ENCODE data around the gene SAMD4B. TPM values are rescaled to one million over a fixed set of nuclear protein-coding genes. Genes with fewer than 3 reads are reported as not detected.
A peak's percentile ranks its signal among the peaks of the same experiment; 100 is the strongest.

SAMD4B gene
- total and polyA plus RNA-seq, 10 of the 15 experiments (the other 5 are each of a cell fraction or from before 2014, with no cell fraction given) = 2.4 to 43.3 (median 23.9) TPM

GRCh38 chr19:39430675-39431593, 88.7 kb downstream of the SAMD4B start (continued):
- TF ChIP-seq CUX1 (IDR thresholded peaks at IDR 0.05; ENCODE audit: insufficient replicate concordance, low read depth, low read length) (no peak), GATAD2B (conservative IDR thresholded peaks at IDR 0.05; ENCODE audit: low read depth) (no peak), MXI1 (IDR thresholded peaks at IDR 0.05; ENCODE audit: low read depth, low read length) (no peak), ZNF384 (IDR thresholded peaks at IDR 0.05; ENCODE audit: borderline replicate concordance, low read depth, low read length) (no peak), JUNB (IDR thresholded peaks at IDR 0.05) (peak; percentile 61), E4F1 (IDR thresholded peaks at IDR 0.05; ENCODE audit: borderline replicate concordance, partially characterized antibody) (no peak), MEF2B (IDR thresholded peaks at IDR 0.05; ENCODE audit: partially characterized antibody, poor library complexity, severe bottlenecking) (no peak), PML (IDR thresholded peaks at IDR 0.05; ENCODE audit: low read length) (peak; percentile 89), SKIL (IDR thresholded peaks at IDR 0.05; ENCODE audit: low read depth, poor library complexity, severe bottlenecking) (no peak), SIN3A (IDR thresholded peaks at IDR 0.05; ENCODE audit: low read depth, low read length) (no peak), ZBED1 (IDR thresholded peaks at IDR 0.05; ENCODE audit: borderline replicate concordance) (0 out of 2 replicates have a peak, but pooled peaks have one; percentile 17), TCF12 (IDR thresholded peaks at IDR 0.05; ENCODE audit: low read depth, low read length) (peak; percentile 80; the same call in 1 of the 2 replicates), CBX5 (IDR thresholded peaks at IDR 0.05; ENCODE audit: low read depth) (no peak), CHD1 (IDR thresholded peaks at IDR 0.05; ENCODE audit: low read depth, low read length) (no peak), SUZ12 (IDR thresholded peaks at IDR 0.05; ENCODE audit: unreplicated experiment) (no peak), ZBTB33 (IDR thresholded peaks at IDR 0.05) (no peak)
